ENCODE results near the gene UNK. TPM values are rescaled to one million over a fixed set of nuclear protein-coding genes. Genes with fewer than 3 reads are reported as not detected.

Gene UNK
- total and polyA plus RNA-seq, 4 donors = 4.0 to 16.4 (median 8.9) TPM

GRCh38 chr17:75848523-75849278 is 64.1 kb downstream of the UNK start:
- H3K27ac ChIP-seq (ENCODE audit: low read depth in 1 of 2, low read length in 2 of 2) = peak overlapping the region; percentile 12 to 45
- H3K4me1 ChIP-seq (ENCODE audit: control insufficient read depth in 4 of 4, insufficient read depth in 4 of 4, low read length in 3 of 4) = peaks cover 2 to 48% (median 32%) of the 10 kb centered on the region in 4 donors
- WGBS = 53% methylated on average over 16 of the region's 16 CpGs
- peaks cover 25 to 46% (median 39%) of the 10 kb centered on the region in 4 donors for H3K36me3 ChIP-seq (ENCODE audit: control insufficient read depth in 4 of 4, insufficient read depth in 3 of 4, low read depth in 1 of 4, low read length in 3 of 4)
- H3K9me3 ChIP-seq (ENCODE audit: control insufficient read depth in 4 of 4, low read length in 3 of 4) = no peaks in the 10 kb centered on the region
- no peak overlapping the region for H3K9ac ChIP-seq (ENCODE audit: low read depth in 1 of 2, low read length in 2 of 2)
- DNase-seq (ENCODE audit: low spot score) = peak; percentile 90
- TF ChIP-seq, protein P1, sequence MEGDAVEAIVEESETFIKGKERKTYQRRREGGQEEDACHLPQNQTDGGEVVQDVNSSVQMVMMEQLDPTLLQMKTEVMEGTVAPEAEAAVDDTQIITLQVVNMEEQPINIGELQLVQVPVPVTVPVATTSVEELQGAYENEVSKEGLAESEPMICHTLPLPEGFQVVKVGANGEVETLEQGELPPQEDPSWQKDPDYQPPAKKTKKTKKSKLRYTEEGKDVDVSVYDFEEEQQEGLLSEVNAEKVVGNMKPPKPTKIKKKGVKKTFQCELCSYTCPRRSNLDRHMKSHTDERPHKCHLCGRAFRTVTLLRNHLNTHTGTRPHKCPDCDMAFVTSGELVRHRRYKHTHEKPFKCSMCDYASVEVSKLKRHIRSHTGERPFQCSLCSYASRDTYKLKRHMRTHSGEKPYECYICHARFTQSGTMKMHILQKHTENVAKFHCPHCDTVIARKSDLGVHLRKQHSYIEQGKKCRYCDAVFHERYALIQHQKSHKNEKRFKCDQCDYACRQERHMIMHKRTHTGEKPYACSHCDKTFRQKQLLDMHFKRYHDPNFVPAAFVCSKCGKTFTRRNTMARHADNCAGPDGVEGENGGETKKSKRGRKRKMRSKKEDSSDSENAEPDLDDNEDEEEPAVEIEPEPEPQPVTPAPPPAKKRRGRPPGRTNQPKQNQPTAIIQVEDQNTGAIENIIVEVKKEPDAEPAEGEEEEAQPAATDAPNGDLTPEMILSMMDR (IDR thresholded peaks at IDR 0.05; ENCODE audit: low read depth, low read length, missing input control) = peak; percentile 50
- no peak for TF ChIP-seq EGR1 (IDR thresholded peaks at IDR 0.05; ENCODE audit: low read depth in 2 of 2)
- TF ChIP-seq YY1 (IDR thresholded peaks at IDR 0.05) = peak; percentile 46
- TF ChIP-seq NR2F2 (IDR thresholded peaks at IDR 0.05) = peak; percentile 85
- TF ChIP-seq SP1 (IDR thresholded peaks at IDR 0.05) = peak; percentile 47
- peak; percentile 31 to 64 for TF ChIP-seq RAD21 (IDR thresholded peaks at IDR 0.05)
- no peaks in the 10 kb centered on the region for H3K27me3 ChIP-seq (ENCODE audit: control insufficient read depth in 4 of 4, insufficient read depth in 4 of 4, low read length in 3 of 4)
- no peak overlapping the region for H3K4me3 ChIP-seq (ENCODE audit: low read depth in 1 of 3, low read length in 3 of 3)

DNA sequence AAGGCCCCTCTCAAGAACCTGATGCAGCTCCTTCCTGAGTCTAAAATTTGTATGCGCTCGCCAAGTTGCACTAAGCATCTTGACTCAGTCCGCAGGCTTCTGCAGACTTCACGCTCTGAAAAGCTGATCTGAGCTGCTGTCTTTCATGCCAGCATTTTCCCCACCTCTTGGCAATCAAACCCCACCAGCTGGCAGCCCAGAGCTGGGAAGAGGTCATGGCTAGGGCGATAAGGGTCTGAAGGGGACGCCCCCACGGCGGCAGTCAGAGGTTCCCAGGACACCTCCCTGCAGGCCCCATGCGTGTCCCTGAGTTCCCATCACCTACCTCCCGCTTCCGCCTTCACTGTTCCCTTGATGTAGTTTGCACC is 64.7 kb downstream of the UNK start:
- 85% methylated on average over 11 of the region's 11 CpGs for WGBS
- no peak for TF ChIP-seq EGR1 (IDR thresholded peaks at IDR 0.05; ENCODE audit: low read depth in 2 of 2)
- no peak for TF ChIP-seq NR2F2 (IDR thresholded peaks at IDR 0.05)
- TF ChIP-seq TAF1 (conservative IDR thresholded peaks at IDR 0.05) = no peak
- TF ChIP-seq GABPA (IDR thresholded peaks at IDR 0.05 in 1 of 2, conservative IDR thresholded peaks at IDR 0.05 in 1 of 2) = no peak
- no peak for TF ChIP-seq SP1 (IDR thresholded peaks at IDR 0.05)
- TF ChIP-seq ATF3 (IDR thresholded peaks at IDR 0.05) = no peak
- TF ChIP-seq YY1 (IDR thresholded peaks at IDR 0.05) = no peak
- TF ChIP-seq ZBTB33 (IDR thresholded peaks at IDR 0.05) = no peak
- TF ChIP-seq, protein P1 (IDR thresholded peaks at IDR 0.05; ENCODE audit: low read depth, low read length, missing input control) = no peak
- no peak for TF ChIP-seq JUND (IDR thresholded peaks at IDR 0.05)
- TF ChIP-seq, protein P2, sequence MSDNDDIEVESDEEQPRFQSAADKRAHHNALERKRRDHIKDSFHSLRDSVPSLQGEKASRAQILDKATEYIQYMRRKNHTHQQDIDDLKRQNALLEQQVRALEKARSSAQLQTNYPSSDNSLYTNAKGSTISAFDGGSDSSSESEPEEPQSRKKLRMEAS (IDR thresholded peaks at IDR 0.05) = no peak
- TF ChIP-seq HNF4A (conservative IDR thresholded peaks at IDR 0.05) = no peak
- no peak for TF ChIP-seq RAD21 (IDR thresholded peaks at IDR 0.05)
- no peak for TF ChIP-seq RXRA (IDR thresholded peaks at IDR 0.05)
- no peak for TF ChIP-seq HNF4G (IDR thresholded peaks at IDR 0.05)
- TF ChIP-seq, protein P3, sequence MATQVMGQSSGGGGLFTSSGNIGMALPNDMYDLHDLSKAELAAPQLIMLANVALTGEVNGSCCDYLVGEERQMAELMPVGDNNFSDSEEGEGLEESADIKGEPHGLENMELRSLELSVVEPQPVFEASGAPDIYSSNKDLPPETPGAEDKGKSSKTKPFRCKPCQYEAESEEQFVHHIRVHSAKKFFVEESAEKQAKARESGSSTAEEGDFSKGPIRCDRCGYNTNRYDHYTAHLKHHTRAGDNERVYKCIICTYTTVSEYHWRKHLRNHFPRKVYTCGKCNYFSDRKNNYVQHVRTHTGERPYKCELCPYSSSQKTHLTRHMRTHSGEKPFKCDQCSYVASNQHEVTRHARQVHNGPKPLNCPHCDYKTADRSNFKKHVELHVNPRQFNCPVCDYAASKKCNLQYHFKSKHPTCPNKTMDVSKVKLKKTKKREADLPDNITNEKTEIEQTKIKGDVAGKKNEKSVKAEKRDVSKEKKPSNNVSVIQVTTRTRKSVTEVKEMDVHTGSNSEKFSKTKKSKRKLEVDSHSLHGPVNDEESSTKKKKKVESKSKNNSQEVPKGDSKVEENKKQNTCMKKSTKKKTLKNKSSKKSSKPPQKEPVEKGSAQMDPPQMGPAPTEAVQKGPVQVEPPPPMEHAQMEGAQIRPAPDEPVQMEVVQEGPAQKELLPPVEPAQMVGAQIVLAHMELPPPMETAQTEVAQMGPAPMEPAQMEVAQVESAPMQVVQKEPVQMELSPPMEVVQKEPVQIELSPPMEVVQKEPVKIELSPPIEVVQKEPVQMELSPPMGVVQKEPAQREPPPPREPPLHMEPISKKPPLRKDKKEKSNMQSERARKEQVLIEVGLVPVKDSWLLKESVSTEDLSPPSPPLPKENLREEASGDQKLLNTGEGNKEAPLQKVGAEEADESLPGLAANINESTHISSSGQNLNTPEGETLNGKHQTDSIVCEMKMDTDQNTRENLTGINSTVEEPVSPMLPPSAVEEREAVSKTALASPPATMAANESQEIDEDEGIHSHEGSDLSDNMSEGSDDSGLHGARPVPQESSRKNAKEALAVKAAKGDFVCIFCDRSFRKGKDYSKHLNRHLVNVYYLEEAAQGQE (IDR thresholded peaks at IDR 0.05) = no peak
- TF ChIP-seq FOXA1 (IDR thresholded peaks at IDR 0.05) = no peak
- no peak for TF ChIP-seq FOXA2 (IDR thresholded peaks at IDR 0.05)
- Histone ChIP-seq H3K27me3 (ENCODE audit: control insufficient read depth in 4 of 4, insufficient read depth in 4 of 4, low read length in 3 of 4) (no peaks in the 10 kb centered on the region), H3K36me3 (ENCODE audit: control insufficient read depth in 4 of 4, insufficient read depth in 3 of 4, low read depth in 1 of 4, low read length in 3 of 4) (peaks cover 25 to 46% (median 39%) of the 10 kb centered on the region in 4 donors), H3K4me1 (ENCODE audit: control insufficient read depth in 4 of 4, insufficient read depth in 4 of 4, low read length in 3 of 4) (peaks cover 2 to 53% (median 35%) of the 10 kb centered on the region in 4 donors), H3K9me3 (ENCODE audit: control insufficient read depth in 4 of 4, low read length in 3 of 4) (no peaks in the 10 kb centered on the region), H3K9ac (ENCODE audit: low read depth in 1 of 2, low read length in 2 of 2) (no peak overlapping the region), H3K4me3 (ENCODE audit: low read depth in 1 of 3, low read length in 3 of 3) (no peak overlapping the region), H3K27ac (ENCODE audit: low read depth in 1 of 2, low read length in 2 of 2) (peak overlapping the region; percentile 12 to 45)
- peak; percentile 74 for DNase-seq (ENCODE audit: low spot score)
